ENCODE results near the gene HYAL2. TPM values are rescaled to one million over a fixed set of nuclear protein-coding genes. Genes with fewer than 3 reads are reported as not detected.

The HYAL2 gene
- total RNA-seq, 1 experiment from 2014 or later: 30.1 TPM

GRCh38 chr3:50300681-50301254 lies 21.8 kb downstream of the HYAL2 start:
- ChIA-PET CTCF (no interaction called here), POLR2A (interaction anchor here (0.6 kb wide), 1 partner anchor 42 kb away, joined by 7 read pairs; no protein-coding TSS in a partner anchor)
- no peaks in the 10 kb centered on the region for H3K27me3 ChIP-seq (replicated peaks; ENCODE audit: control insufficient read depth, insufficient read depth, low read length)
- DNase-seq: peak in 1 of 2 experiments; percentile 33
- Mint-ChIP-seq H3K4me3 (ENCODE audit: unreplicated experiment) (peak overlapping the region; percentile 97), H3K4me1 (ENCODE audit: low read depth, unreplicated experiment) (peaks cover 11% of the 10 kb centered on the region), H3K9me3 (ENCODE audit: unreplicated experiment) (no peaks in the 10 kb centered on the region), H3K27ac (ENCODE audit: unreplicated experiment) (peak overlapping the region; percentile 95), H3K36me3 (ENCODE audit: insufficient read depth, unreplicated experiment) (peaks cover 11% of the 10 kb centered on the region), H3K27me3 (ENCODE audit: insufficient read depth, unreplicated experiment) (no peaks in the 10 kb centered on the region)
- no peak overlapping the region; the same call in 1 of the 2 replicates for H3K4me3 ChIP-seq (ENCODE audit: low read depth, low read length)
- no peaks in the 10 kb centered on the region; the same call in 1 of the 2 replicates for H3K36me3 ChIP-seq (ENCODE audit: control insufficient read depth, insufficient read depth, low read length)
- H3K9me3 ChIP-seq: no peaks in the 10 kb centered on the region
- H3K4me1 ChIP-seq: peaks cover 20% of the 10 kb centered on the region
- BruUV-seq (replicated peaks): no TSS peak
- intact Hi-C loops (cut with micrococcal nuclease; ENCODE audit: unreplicated experiment): no loop called here
- TF ChIP-seq, protein P1, sequence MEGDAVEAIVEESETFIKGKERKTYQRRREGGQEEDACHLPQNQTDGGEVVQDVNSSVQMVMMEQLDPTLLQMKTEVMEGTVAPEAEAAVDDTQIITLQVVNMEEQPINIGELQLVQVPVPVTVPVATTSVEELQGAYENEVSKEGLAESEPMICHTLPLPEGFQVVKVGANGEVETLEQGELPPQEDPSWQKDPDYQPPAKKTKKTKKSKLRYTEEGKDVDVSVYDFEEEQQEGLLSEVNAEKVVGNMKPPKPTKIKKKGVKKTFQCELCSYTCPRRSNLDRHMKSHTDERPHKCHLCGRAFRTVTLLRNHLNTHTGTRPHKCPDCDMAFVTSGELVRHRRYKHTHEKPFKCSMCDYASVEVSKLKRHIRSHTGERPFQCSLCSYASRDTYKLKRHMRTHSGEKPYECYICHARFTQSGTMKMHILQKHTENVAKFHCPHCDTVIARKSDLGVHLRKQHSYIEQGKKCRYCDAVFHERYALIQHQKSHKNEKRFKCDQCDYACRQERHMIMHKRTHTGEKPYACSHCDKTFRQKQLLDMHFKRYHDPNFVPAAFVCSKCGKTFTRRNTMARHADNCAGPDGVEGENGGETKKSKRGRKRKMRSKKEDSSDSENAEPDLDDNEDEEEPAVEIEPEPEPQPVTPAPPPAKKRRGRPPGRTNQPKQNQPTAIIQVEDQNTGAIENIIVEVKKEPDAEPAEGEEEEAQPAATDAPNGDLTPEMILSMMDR (IDR thresholded peaks at IDR 0.05; ENCODE audit: insufficient read depth in 1 of 2, low read depth in 1 of 2, low read length in 1 of 2, severe bottlenecking in 1 of 2, unreplicated experiment in 1 of 2): no peak

DNA sequence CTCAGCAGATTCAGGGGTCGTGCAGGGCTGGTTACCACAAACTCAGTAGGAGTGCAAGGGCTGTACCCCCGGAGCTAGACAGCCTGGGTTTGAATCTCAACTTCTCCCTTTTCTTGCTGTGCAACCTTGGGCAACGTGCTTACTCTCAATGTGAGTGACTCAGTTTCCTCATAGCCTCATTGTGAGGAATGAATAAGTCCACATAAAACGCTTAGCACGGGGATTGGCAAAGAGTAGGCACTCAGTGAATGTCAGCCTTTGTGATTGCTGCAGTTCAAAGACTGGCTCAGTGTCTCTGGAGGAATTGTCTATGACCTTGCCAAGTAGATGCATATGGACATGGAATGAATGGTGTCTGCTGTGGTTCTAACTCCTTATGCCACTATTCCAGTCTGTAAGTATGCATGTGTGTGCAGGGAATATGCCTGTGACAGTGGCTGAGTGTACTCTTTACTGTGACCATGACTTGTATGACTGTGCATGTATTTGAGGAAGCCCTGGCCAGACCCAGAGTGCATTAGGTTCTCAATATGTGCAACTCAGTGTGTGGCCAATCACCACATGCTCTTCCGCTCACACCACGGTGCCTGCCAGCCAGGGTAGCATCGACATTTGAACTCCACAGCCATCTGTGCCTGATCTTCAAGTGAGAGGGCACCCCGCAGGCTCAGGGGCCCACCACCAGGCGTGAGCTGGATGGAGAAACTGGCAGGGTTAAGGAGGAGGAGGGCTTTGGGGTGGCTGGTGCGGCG lies 22.4 kb downstream of the HYAL2 start:
- intact Hi-C loops (cut with micrococcal nuclease; ENCODE audit: unreplicated experiment): loop anchor here (1.0 to 2.0 kb wide), 4 partner anchors 19 to 63 kb away; partner anchors contain the start of gene GNAI2
- TSS peak; percentile 95 for BruUV-seq (replicated peaks)
- Mint-ChIP-seq H3K27me3 (ENCODE audit: insufficient read depth, unreplicated experiment) (no peaks in the 10 kb centered on the region), H3K4me3 (ENCODE audit: unreplicated experiment) (peak overlapping the region; percentile 97), H3K27ac (ENCODE audit: unreplicated experiment) (peak overlapping the region; percentile 95), H3K4me1 (ENCODE audit: low read depth, unreplicated experiment) (peaks cover 11% of the 10 kb centered on the region), H3K9me3 (ENCODE audit: unreplicated experiment) (no peaks in the 10 kb centered on the region), H3K36me3 (ENCODE audit: insufficient read depth, unreplicated experiment) (peaks cover 11% of the 10 kb centered on the region)
- CTCF ChIA-PET: interaction anchor here (0.7 to 1.3 kb wide), 7 partner anchors 15 to 108 kb away, joined by 3 to 8 read pairs (median 4); no protein-coding TSS in a partner anchor
- TF ChIP-seq, protein P1 (IDR thresholded peaks at IDR 0.05; ENCODE audit: insufficient read depth in 1 of 2, low read depth in 1 of 2, low read length in 1 of 2, severe bottlenecking in 1 of 2, unreplicated experiment in 1 of 2): no peak
- H3K4me3 ChIP-seq (ENCODE audit: low read depth, low read length): peak overlapping the region; percentile 39
- no peaks in the 10 kb centered on the region for H3K9me3 ChIP-seq
- H3K36me3 ChIP-seq (ENCODE audit: control insufficient read depth, insufficient read depth, low read length): no peaks in the 10 kb centered on the region; the same call in 1 of the 2 replicates
- DNase-seq: peak in 1 of 2 experiments; percentile 35
- H3K27me3 ChIP-seq (replicated peaks; ENCODE audit: control insufficient read depth, insufficient read depth, low read length): no peaks in the 10 kb centered on the region
- peaks cover 20% of the 10 kb centered on the region for H3K4me1 ChIP-seq
- POLR2A ChIA-PET: interaction anchor here (0.6 to 1.4 kb wide), 8 partner anchors 10 to 1282 kb away, joined by 3 to 17 read pairs (median 6); partner anchors contain the start of genes DALRD3 and GNAI2

DNA sequence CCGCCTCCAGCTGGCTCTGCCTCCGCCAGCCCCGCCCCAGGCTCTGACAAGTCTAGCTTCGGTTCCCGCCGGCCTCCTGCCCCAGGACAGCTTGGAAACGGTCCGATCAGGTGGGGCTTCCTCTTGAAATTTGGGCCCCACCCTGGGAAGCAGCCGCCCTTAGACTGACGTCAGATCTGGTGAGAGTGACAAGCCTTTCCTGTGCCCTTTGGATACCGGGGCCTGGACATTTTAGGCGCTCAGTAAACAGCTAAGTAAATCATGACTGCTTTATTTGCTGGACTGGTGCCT lies 23.0 kb downstream of the HYAL2 start:
- Mint-ChIP-seq H3K27me3 (ENCODE audit: insufficient read depth, unreplicated experiment) (no peaks in the 10 kb centered on the region), H3K4me3 (ENCODE audit: unreplicated experiment) (peak overlapping the region; percentile 97), H3K27ac (ENCODE audit: unreplicated experiment) (peak overlapping the region; percentile 95), H3K4me1 (ENCODE audit: low read depth, unreplicated experiment) (peaks cover 11% of the 10 kb centered on the region), H3K36me3 (ENCODE audit: insufficient read depth, unreplicated experiment) (peaks cover 11% of the 10 kb centered on the region), H3K9me3 (ENCODE audit: unreplicated experiment) (no peaks in the 10 kb centered on the region)
- ChIA-PET POLR2A (interaction anchor here (0.6 to 1.4 kb wide), 9 partner anchors 10 to 1281 kb away, joined by 3 to 17 read pairs (median 5); partner anchors contain the start of genes DALRD3 and GNAI2), CTCF (interaction anchor here (0.7 to 1.3 kb wide), 10 partner anchors 16 to 1200 kb away, joined by 3 to 8 read pairs (median 4); partner anchors contain the start of gene LSMEM2)
- TF ChIP-seq, protein P1 (IDR thresholded peaks at IDR 0.05; ENCODE audit: insufficient read depth in 1 of 2, low read depth in 1 of 2, low read length in 1 of 2, severe bottlenecking in 1 of 2, unreplicated experiment in 1 of 2): no peak
- peak overlapping the region; percentile 39 for H3K4me3 ChIP-seq (ENCODE audit: low read depth, low read length)
- H3K27me3 ChIP-seq (replicated peaks; ENCODE audit: control insufficient read depth, insufficient read depth, low read length): no peaks in the 10 kb centered on the region
- H3K36me3 ChIP-seq (ENCODE audit: control insufficient read depth, insufficient read depth, low read length): no peaks in the 10 kb centered on the region; the same call in 1 of the 2 replicates
- intact Hi-C loops (cut with micrococcal nuclease; ENCODE audit: unreplicated experiment): loop anchor here (1.0 to 2.0 kb wide), 4 partner anchors 19 to 63 kb away; partner anchors contain the start of gene GNAI2
- peaks cover 20% of the 10 kb centered on the region for H3K4me1 ChIP-seq
- no TSS peak for BruUV-seq (replicated peaks)
- no peak for DNase-seq
- no peaks in the 10 kb centered on the region for H3K9me3 ChIP-seq

Data from Caco-2 (cell line).